GM20431 (cell line): Measurements from ENCODE around the gene CDR2L.
"Not testable (repeated sequence)": the region's sequence is repeated elsewhere in the genome, so short reads cannot be mapped to it uniquely, and the experiment has no call there.

Source experiments
- in situ Hi-C: fragments of 300-500 bp; cut with MseI, MboI; formaldehyde crosslinking; loops from one replicate; pipeline ENCODE4 v1.15.0; 2020; ENCODE audit warnings: low sequenced_read_pairs; ENCODE audit not compliant: unreplicated experiment

The CDR2L gene

DNA sequence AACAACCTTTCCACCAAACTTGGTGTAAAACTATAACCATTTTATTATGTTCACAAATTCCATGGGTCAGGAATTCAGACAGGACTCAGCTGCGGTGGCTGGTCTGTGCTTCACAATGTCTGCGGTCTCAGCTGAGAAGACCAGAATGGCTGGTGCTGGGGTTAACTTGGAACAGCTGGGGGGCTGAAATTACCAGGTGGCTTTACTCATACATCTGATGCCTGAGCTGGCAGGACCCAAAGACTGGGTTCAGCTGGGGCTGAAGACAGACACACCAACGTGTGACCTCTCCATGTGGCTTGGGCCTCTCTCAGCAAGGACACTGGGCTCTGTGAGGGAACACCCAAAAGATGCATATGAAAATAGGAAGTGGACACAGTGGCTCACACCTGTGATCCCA is 9.2 kb upstream of the CDR2L start:
- in situ Hi-C loops: no loop called here

DNA sequence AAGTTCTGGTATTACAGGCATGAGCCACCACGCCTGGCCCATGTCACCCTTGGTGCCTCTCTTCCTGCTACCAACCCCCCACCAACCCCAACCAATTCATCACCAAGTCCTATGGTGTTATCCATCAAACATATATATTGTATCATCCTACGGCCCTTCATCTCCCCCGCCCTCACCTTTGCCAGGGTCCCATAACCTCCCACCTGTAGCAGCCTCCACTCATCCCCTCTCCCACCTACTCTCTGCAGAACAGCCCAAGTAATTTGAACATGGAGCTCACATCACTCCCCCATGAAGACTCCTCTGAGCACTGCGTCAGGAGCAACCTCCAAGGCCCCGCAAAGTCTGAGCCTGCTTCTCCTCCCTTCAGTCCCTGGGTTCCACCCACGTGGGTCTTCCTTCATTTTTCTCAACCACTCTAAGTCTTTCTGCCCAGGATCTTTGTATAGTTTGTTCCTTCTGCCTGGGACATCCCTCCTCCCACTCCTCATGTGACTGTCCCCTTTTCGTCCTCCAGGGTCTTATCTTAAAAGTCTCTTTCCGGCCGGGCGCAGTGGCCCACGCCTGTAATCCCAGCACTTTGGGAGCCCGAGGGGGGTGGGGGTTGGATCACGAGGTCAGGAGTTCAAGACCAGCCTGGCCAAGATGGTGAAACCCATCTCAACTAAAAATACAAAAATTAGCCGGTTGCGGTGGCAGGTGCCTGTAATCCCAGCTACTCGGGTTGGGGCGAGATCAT is 7.9 kb upstream of the CDR2L start:
- in situ Hi-C loops: no loop called here

DNA sequence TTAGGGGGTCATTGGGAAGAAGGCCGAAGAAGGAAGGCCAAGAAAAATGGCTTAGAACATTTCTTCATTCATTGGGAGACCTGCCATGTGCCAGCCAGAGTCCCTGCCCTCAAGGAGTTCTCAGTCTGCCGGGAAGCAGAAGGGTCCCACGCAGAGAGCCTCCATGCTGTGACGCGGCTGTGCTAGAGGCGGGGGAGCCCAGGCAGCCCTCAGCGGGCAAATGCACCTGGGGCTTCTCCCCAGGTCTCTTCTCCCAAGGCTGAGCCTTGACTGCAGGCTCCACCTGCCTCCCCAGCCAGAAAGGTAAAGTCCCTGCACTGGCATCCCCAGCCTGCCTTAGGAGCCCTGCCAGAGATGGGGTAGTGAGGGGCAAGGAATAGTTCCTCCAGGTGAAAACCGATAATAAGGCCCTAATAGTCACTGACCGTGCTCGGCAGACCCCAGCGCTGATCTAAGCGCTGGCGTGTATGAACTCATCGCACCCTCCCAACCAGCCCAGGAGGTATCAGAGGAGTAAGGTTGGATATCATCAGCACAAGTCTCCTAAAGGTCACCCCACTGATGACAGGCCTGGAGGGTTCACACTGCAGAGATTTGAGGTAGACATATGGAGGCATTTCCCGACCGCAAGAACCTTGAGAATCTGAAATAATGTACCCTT is 6.0 kb upstream of the CDR2L start:
- in situ Hi-C loops: no loop called here

DNA sequence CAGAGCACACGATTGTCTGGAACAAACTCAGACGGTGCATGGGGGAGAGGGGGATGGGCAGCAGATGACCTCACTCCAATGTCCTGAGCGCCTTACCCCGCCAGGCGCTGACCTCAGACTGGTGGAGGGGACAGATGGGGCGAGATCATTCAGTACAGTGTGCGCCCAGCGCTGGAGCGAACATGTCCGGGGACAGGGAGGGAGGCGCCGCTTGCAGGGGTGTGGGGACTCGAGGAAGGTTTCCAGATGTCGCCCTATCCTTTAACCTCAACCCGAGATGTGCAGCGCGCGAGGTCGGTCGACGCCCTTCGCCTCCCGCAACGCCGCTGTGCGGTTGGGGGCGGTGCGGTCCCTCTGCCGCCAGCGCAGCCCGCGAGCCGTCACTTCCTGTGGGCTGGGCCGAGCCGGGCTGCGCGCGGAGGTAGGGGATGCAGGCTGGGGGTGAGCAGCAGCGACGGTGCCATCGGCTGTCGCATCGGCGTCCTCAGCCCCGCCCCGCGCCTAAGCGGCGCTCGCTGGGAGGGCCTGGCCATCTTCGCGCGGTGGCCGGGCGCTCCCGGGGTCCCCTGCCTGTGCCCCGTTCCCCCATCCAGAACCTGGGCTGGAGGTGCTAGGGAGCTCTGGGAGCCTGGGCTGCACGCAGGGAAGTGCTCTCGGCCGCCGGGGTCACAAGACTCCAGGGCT is 5.3 kb upstream of the CDR2L start:
- in situ Hi-C loops: no loop called here

DNA sequence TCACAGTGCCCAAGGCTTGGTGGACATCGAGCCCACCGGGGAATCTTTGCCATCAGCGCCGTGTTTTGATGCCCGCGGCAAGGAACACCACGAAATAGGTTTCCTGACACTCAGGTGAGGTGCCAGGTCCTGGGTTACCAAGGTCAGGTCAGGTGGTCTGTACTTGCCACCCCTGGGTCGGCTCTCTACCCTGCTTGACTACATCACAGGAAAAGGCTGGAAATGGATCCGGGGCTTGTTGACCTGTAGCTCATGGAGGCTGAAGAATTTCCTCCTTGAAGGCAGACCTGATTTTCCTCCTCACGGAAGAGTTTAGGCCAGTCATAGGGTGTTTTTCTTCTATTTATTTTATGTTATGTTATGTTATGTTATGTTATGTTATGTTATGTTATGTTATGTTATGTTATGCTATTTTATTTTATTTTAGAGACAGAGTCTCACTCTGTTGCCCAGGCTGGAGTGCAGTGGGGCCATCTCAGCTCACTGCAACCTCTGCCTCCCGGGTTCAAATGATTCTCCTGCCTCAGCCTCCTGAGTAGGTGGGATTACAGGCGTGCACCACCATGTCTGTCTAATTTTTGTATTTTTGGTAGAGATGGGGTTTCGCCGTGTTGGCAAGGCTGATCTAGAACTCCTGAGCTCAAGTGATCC is 4.6 kb upstream of the CDR2L start:
- in situ Hi-C loops: not testable (repeated sequence)

DNA sequence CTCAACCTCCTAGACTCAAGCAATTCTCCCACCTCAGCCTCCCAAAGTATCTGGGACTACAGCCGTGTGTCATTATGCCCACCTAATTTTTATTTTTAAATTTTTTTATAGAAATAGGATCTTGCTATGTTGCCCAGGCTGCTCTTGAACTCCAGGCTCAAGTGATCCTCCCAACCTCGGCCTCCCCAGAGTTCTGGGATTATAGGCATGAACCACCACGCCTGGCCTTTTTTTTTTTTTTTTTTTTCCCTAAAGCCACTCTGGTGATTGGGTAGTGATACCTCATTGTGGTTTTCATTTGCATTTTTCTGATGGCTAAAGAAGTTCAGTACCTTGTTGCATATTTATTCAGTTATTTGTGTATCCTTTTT is 1.2 kb upstream of the CDR2L start:
- in situ Hi-C loops: no loop called here

DNA sequence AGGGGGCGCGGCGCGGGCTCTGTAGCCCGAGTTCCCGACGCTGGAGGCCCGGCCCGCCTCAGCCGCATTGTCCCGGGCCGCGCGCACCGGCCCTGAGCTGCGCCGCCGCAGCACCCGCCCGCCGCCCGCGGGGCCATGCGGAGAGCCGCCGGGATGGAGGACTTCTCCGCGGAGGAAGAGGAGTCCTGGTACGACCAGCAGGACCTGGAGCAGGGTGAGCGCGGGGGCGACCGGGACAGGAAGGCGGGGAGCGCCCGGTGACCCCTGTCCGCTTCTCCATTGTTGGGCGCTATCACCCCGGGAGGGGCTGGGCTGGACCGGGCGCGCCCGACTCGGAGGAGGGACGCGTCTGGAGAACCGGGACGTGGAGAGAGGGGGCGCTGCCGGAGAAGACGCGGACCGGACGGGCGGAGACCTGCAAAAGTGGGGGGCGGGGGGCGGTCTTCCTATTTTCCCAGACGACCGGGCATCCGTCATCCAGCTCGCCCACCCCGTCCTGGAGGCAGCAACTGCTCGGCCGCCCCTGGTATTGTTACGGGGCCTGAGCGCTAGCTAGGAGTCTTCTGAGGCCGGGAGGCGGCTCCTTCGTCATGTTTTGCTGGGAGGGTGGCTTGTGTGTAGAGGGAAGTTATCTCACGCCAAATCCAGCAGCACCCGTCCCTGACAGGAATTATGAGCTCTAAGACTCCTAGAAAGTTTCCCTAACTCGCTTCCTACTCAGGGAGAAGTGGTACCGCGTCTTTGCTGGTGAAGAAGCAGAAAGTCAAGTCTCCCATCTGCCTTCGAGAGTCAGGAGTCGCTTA is 678 bp downstream of the CDR2L start:
- in situ Hi-C loops: no loop called here

DNA sequence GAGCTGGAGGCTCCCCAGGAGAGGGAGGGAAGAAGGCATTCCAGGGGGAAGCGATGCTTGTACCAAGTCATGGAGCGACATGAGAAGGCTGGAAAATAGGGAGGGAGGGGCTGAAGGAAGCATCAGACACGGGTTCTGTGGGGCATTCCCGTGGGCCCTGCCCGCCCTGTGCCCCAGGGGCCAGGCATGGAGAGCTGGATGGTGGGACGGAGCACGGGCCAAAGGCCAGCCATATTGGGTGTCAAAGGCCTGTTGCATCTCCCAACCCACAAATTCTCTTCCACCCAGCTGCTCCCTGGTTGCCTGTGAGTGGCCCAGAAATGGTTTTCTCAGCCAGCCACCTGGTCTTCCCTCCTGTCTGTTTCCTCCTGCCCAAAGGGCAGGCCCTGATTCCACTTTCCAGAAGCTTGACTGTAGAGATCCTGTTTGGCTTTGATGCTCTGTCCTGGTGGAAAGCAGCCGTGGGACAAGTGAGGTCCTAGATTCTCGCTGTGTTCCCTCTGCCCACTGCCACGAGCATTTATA is 3.2 kb downstream of the CDR2L start:
- in situ Hi-C loops: no loop called here

DNA sequence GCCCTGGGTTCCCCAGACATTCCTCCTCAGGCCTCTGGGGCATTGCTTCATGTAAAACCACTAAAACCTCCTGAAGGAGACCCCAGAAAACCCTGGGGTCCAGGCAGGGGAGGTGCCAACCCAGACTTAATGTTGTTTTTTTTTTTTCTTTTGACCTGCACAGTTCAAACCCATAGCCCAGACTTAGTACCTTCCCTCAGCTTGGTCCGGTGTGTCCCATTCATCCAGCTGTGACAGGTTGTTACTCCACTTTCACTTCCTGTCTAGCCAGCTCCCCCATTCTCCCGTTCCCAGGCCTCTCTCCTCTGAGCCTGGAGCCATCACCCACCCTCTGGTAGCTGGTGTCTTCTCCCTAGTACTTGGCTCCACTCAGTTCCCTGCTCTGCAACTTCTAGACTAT is 4.8 kb downstream of the CDR2L start:
- in situ Hi-C loops: no loop called here

DNA sequence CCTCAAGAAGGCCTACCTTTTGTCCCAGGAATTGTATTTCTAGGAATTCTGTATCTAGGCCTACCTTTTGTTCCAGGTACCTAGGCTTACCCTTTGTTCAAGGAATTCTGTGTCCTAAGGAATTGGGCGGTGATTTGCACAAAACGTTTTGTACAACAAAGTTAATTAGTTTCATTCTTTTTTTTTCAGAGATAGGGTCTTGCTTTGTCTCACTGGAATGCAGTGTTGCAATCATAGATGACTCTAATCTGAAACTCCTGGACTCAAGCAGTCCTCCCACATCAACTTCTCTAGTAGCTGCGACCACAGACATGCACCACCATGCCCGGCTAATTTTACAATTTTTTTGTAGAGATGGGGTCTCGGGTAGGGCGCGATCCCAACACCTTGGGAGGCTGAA is 7.0 kb downstream of the CDR2L start:
- in situ Hi-C loops: no loop called here

DNA sequence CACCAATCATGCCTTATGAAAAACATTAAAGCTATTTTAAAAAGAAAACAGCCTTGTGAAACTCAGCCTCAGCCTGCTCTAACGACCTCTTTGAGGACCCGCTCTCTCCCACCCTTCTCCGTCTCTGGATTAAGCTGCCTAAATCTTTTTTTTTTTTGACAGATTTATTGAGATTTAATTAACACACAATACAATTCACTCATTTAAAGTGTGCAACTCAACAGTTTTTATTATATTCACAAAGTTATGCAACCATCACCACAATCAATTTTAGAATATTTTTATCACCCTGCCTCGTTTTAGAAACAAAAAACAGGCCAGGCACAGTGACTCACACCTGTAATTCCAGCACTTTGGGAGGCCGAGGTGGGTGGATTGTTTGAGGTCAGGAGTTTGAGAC is 8.4 kb downstream of the CDR2L start:
- in situ Hi-C loops: no loop called here

DNA sequence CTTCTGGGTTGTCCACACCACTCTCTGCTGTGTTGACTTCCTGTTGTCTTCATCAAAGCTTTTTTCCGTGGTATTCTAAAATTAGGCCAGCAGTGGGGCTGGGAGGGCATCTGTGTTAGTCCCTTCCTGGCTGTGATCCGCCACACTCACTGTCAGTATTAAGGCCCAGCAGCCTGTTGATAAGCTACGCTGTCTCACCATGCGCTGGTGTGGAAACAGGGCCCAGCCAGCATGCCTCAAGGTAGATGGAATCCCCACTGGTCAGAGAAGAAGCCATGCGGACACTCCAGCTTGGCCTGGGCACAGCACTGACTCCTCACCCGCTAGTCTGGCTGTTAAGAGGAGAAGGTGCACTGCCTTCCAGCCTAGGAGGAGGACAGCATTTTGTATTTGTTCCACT is 11.4 kb downstream of the CDR2L start:
- in situ Hi-C loops: no loop called here

DNA sequence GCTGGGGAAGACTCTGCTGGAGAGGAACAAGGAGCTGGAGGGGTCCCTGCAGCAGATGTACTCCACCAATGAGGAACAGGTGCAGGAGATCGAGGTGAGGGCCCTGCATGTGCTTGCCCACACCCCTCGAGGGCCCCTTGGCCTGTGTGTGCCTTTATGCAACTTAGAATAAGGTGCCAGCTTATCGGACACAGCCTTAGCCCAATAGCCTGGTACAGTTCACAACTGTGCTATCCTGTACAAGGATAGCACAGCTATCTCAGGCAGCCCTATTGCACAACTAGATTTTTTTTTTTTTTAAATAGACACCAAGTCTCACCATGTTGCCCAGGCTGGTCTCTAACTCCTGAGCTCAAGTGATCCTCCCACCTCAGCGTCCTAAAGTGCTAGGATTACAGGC is 12.1 kb downstream of the CDR2L start:
- in situ Hi-C loops: no loop called here

DNA sequence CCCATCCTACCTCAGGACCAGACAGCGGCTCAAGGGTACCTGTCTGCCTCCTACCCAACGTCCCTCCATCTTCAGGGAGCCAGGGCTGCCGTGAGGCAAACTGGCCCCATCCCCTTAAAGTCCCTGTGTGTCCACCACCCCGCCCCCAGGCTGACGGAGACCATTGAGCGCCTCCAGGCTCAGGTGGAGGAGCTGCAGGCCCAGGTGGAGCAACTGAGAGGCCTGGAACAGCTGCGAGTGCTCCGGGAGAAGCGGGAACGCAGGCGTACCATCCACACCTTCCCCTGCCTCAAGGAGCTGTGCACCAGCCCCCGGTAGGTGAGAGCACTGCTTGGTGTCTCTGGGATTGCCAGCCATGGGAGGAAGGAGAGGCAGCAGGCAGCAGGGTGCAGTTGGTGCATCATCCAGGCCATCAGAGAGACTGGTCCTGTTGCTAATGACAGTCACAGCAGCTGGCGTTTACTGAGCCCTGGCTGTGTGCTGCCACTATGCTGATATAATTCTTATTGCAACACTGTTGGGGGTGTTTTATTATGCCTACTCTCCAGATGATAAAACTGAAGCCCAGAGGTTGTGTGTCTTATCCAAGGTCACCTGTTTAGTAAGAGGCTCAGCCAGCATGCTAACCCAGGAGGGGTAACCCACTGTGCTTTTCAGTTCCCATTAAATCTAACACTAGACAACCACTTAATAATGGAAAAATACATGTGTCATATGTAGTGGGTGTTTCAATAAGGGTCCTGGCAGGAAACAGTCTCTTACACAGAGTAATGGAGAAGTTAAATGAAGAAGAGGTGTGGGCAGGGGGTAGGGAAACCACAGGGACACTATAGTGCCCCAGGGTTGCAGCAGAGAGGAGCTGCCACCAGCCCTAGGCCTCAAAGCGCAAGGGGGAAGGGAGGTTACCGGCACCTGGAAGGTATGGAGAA is 14.7 kb downstream of the CDR2L start:
- in situ Hi-C loops: no loop called here

DNA sequence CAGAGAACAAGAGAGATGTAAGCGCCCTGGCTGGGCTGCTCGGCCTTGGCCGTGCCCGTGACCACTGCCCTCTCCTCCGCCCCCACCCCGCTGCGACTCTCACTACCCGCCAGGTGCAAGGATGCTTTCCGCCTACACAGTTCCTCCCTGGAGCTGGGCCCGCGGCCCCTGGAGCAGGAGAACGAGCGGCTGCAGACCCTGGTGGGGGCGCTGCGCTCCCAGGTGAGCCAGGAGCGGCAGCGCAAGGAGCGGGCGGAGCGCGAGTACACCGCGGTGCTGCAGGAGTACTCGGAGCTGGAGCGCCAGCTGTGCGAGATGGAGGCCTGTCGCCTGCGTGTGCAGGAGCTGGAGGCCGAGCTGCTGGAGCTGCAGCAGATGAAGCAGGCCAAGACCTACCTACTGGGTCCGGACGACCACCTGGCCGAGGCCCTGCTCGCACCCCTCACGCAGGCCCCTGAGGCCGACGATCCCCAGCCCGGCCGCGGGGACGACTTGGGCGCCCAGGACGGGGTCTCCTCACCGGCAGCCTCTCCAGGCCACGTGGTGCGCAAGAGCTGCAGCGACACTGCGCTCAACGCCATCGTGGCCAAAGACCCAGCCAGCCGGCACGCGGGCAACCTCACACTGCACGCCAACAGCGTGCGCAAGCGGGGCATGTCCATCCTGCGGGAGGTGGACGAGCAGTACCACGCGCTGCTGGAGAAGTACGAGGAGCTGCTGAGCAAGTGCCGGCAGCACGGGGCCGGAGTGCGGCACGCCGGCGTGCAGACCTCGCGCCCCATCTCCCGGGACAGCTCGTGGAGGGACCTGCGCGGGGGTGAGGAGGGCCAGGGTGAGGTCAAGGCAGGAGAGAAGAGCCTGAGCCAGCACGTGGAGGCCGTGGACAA is 15.9 kb downstream of the CDR2L start:
- in situ Hi-C loops: no loop called here

DNA sequence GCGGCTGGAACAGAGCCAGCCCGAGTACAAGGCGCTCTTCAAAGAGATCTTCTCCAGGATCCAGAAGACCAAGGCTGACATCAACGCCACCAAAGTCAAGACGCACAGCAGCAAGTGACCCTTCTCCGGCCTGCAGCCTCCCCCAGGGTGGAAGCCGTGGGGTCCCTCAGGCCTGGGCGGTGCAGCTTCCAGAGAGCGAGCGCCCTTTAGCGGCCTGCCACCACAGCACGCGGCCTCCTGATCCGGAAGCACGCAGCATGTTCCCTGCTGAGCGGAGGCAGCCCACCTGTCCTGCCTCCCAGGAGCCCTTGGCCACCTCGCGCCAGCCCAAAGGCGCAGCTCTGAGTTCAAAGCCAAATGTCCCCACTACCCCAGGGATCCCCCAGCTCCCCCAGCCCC is 16.5 kb downstream of the CDR2L start:
- in situ Hi-C loops: no loop called here

DNA sequence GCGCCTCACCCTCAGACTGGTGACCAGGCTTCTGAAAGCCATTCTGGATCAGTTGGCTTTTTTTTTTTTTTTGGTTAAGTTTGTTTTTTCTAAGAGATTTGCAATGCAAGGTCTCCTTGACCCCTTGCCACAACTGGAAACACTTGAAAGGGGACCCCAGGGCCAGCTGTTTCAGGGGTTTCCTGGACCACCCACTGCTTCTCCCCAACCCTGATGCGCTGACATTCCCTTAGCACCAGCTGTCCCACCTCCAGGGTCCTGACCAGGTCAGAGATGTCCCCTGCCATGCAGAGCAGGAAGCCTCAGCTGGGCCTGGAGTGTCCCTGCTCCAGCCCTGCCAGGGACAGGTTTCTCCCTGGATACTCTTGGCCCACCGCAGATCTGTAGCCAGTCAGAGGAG is 16.9 kb downstream of the CDR2L start:
- in situ Hi-C loops: no loop called here

DNA sequence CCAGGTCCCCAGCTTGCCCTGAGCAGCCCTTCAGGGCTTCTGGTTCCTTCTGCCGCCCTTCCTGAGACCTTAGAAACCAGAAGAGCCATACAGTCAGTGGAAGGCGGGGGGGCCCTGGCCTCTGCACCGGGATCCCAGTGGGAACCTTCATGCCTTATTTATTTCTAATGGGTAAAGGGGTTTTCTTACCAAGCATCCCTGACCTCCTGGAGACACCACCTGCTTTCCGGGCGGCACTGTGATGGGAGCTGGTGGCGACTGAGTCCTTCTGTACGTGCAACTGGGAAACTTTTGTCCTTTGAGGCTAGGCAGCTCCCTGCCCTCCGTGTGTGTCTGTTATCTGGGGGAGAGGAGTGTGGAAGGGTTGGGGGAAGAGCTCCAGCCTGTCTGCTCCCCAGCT is 17.9 kb downstream of the CDR2L start:
- in situ Hi-C loops: no loop called here
